Kidney capillary endothelial cell (primary cell): ENCODE measurements around the gene MAP3K12.
A peak's percentile ranks its signal among the peaks of the same experiment; 100 is the strongest.
"Not testable (repeated sequence)": the region's sequence is repeated elsewhere in the genome, so short reads cannot be mapped to it uniquely, and the experiment has no call there.

Experiments used
- DNase-seq: peaks from one replicate; pipeline ENCODE4 v3.0.0-alpha.2; 2018; ENCODE audit warnings: low spot score

Gene MAP3K12

DNA sequence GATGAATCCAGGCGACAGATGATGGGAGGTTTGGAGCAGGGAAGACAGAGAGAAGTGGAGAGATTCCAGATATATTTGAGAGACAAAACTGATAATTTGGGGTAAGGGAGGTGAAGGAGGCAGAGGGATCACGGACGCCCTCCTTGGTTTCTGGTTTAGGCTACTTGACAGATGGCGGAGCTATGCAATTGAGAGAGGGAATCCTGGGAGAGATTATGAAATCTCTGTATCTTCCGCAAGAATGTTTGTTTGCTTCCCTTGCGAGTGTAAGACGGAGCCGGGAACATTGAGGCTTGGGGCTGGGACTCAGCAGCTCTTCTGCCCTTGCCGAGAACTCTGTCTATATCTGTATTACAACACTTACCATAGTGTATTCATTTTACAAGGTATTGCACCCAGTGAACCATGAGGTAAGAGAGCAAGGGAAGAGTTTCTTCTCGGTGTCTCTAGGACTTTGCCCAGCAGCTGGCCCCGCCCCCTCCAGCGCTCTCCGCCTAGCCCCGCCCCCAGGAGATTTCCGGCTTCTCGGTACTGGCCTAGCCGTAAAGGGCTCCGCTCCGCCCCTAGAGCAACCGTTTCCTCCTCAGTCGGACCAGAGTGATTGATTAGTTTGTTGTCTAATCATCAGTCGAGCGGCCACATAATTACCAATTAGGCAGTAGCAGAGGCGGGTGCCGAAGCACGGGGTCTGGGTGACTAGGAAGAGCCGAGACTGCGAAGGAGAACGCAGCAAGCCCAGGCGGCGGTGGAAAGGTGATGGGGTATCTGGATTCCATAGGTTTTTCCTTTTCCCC lies 58.0 kb downstream of the MAP3K12 start, which contains the start of gene PRR13:
TSS of gene PRR13 (plus strand) at position 695 of the 794 bp plus-strand sequence. CDS start 981 bp downstream, outside the sequence.
- peak; percentile 100 for DNase-seq

DNA sequence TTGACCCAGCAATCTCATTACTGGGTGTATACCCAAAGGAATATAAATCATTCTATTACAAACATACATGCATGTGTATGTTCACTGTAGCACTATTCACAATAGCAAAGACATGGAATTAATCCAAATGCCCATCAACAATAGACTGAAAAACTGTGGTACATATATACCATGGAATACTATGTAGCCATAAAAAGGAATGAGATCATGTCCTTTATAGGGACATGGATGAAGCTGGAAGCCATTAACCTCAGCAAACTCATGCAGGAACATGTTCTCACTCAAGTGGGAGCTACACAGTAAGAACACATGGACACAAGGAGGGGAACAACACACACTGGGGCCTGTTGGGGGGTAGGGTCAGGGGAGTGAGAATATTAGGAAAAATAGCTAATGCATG lies 59.7 kb downstream of the MAP3K12 start:
- DNase-seq = not testable (repeated sequence)

DNA sequence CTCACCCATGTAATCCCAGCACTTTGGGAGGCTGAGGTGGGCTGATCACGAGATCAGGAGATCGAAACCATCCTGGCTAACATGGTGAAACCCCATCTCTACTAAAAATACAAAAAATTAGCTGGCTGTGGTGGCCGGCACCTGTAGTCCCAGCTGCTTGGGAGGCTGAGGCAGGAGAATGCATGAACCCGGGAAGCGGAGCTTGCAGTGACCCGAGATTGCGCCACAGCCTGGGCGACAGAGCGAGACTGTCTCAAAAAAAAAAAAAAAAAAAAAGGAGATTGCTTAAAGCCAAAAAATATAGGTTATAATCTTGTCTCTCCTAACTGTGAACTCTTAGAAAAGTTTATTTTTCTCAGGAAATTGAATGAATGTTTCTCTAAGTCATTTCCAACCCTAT lies 63.9 kb downstream of the MAP3K12 start:
- DNase-seq = not testable (repeated sequence)

DNA sequence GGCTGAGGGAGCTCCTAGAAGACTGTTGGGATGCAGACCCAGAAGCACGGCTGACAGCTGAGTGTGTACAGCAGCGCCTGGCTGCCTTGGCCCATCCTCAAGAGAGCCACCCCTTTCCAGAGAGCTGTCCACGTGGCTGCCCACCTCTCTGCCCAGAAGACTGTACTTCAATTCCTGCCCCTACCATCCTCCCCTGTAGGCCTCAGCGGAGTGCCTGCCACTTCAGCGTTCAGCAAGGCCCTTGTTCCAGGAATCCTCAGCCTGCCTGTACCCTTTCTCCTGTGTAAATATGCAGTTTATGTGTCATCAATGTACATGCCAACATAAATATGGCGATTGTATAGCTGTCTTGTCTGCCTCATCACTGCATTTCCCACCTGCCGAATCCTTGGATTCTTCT lies 68.1 kb downstream of the MAP3K12 start:
- DNase-seq = no peak

DNA sequence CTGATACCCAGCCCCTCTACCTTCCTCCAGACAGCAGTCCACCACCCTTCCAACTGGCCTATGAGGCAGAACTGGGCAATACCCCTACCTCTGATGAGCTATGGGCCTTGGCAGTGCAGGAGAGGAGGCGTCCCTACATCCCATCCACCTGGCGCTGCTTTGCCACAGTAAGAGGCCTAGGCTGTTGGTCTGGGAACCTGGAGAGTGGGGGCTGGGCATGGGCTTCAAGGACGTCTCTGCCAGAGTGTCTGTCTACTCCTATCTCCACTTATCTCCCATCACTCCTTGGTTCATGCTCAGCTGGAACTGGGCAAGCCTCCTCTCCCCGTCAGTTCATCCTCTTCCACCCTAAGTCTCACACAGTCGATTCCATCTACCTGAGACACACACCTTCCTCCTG lies 69.1 kb downstream of the MAP3K12 start:
- no peak for DNase-seq
